Posterior vena cava (tissue), 2 donors: ENCODE results near the gene MFF. TPM values are rescaled to one million over a fixed set of nuclear protein-coding genes. Genes with fewer than 3 reads are reported as not detected.

Experiments used
- DNase-seq: peaks from one replicate; pipeline ENCODE4 v3.0.0-alpha.2; 2020; ENCODE audit warnings: low spot score
- intact Hi-C, 2 donors: fragments of 100-400 bp; cut with DNase I; formaldehyde crosslinking; loops; one replicate each; pipeline versions ENCODE4 v1.14.1 to v1.14.2; 2022 to 2023
- total RNA-seq, 2 donors: library from RNA; stranded (reverse); fragmentation: NEBNext Ultra II Directional; extraction: Animal tissue kit (Norgen Biotek cat#: 25700); gene quantifications; one replicate each; pipeline ENCODE4 v1.2.1, GENCODE V29; 2021
- donor health status: DM: yes; HTN: yes; CAD: no.
- donor health status: DM: yes; HTN: yes; CAD: no.

The MFF gene
- total RNA-seq, 2 donors from 2014 or later = 52.2 to 55.2 TPM

DNA sequence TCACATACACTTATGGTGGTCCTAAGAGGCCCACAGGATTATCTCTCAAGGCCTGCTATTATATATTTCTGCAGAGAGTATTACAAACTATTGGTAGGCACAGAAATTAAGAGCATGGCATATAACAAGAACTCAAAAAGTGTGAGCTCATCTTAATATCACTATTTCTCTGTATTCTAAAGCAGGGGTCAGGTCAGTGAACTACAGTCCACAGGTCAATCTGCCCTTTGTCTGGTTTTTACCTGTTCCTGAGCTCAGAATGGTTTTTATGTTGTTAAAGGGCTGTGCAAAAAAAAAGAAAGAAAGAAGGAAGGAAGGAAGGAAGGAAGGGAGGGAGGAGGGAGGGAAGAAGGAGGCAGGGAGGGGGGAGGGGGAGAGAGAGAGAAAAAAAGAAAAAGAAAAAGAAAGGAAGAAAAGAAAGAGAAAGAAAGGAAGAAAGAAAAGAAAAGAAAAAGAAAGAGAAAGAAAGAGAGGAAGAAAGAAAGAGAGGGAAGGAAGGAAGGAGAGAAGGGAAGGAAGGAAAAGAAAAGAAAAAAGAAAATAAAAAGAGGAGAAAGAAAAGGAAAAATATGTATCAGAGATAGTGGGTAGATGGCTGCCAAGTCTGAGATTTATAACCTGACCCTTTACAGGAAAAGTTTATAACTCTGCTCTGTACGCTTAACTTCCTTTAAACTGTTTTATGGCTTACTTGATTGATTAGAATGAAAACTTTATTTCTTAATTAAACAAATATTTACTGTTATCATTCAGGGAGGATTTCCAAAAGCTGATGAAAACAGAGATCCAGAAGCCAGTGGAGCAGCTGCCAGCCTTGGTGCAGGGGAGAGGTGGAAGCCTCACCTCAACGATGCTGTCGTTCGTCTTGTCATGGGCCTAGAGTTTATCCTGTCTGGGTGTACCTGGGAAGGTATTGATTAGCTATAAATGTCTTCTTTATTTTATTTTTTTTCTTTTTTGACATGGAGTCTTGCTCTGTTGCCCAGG lies 73.9 kb downstream of the MFF start:
- no peak for DNase-seq
- intact Hi-C loops = no loop called here

DNA sequence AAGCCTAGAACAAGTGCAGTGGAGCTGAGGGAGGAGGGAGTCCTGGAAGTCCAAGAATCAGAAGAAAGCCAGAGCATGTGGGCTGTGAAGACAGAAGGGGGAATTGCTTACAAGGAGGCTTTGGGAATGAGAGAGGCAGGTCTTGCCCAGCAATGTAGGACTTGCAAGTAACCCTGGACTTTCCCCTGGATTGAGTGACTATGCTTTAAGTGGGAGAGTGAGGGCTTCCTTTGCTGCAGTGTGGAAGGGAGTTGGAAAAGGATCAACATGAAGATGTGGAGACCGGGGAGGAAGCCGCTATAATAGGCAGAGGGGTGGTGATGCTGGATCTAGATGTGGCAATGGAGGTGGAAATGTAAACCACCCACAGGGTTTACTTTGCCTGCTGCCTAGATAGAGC lies 76.5 kb downstream of the MFF start:
- intact Hi-C loops = loop anchor here (10.0 kb wide), 3 partner anchors 73 to 363 kb away; partner anchors contain the start of gene AGFG1 (in 1 of the 2)
- DNase-seq = no peak

DNA sequence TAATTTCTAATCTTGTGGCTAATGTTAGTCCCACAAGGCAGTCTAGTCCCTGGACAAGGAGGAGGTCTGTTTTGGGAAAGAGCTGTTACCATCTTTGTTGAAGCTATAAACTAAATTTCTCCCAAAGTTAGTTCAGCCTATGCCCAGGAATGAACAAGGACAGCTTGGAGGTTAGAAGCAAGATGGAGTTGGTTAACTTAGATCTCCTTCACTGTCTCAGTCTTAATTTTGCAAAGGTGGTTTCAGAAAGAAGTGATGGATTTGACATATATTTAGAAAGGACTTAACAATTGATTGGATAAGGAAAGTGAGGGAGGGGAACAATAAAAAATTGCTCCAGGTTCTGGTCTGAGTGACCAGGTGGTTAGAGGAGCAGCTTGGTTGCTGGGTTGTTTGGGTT lies 77.3 kb downstream of the MFF start:
- DNase-seq = no peak
- intact Hi-C loops = loop anchor here (10.0 kb wide), 3 partner anchors 72 to 362 kb away; partner anchors contain the start of gene AGFG1 (in 1 of the 2)

DNA sequence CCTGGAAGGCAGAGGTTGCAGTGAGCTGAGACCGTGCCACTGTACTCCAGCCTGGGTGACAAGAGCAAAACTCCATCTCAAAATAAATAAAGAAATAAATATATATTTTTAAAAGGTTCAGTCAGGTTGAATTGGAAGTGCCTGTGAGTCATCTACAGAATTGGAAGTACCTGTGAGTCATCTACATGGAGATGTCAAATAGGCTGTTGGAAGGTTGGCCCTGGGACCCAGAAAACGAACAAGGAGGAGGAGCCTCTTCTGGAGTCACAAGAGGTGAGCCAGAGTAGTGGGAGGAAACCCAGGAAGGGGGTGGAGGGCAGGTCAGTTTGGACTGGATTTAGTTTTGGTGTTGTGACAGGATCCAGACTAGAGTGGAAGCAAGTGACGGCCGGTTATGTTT lies 77.9 kb downstream of the MFF start:
- intact Hi-C loops = loop anchor here (10.0 kb wide), 3 partner anchors 72 to 362 kb away; partner anchors contain the start of gene AGFG1 (in 1 of the 2)
- DNase-seq = no peak

DNA sequence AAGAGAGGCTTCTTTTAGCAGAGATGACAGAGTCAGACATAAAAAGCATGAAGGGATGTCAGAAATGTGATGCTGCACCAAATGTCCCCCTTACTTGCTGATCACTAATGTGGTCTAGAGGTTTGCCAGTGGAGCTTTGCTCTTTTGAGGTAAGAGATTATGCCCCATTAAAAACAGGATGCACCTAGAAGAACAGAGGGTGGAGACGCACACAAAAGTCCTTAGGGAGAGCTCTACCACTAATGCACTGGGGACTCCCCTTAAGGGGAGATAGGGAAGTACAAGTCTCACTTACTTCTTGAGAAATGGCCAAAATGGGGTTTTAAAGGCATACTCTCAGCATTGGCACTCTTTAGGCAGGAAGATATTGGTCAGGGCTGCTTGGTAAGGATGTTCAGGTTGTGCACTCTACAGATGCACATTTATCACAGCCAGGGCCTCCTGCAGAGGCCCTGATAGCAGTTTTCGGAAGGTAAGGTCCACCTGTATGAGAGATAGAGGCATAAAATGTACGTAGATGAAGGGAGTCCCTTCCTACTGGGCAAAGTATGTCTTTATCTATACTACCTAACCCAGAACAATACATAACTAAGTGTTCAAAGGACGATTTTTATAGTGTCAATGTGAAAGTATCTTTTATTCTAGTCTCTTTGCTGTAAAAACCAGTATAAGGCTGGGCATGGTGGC lies 79.7 kb downstream of the MFF start:
- intact Hi-C loops = loop anchor here (10.0 kb wide), 3 partner anchors 70 to 360 kb away; partner anchors contain the start of gene AGFG1 (in 1 of the 2)
- DNase-seq = no peak

DNA sequence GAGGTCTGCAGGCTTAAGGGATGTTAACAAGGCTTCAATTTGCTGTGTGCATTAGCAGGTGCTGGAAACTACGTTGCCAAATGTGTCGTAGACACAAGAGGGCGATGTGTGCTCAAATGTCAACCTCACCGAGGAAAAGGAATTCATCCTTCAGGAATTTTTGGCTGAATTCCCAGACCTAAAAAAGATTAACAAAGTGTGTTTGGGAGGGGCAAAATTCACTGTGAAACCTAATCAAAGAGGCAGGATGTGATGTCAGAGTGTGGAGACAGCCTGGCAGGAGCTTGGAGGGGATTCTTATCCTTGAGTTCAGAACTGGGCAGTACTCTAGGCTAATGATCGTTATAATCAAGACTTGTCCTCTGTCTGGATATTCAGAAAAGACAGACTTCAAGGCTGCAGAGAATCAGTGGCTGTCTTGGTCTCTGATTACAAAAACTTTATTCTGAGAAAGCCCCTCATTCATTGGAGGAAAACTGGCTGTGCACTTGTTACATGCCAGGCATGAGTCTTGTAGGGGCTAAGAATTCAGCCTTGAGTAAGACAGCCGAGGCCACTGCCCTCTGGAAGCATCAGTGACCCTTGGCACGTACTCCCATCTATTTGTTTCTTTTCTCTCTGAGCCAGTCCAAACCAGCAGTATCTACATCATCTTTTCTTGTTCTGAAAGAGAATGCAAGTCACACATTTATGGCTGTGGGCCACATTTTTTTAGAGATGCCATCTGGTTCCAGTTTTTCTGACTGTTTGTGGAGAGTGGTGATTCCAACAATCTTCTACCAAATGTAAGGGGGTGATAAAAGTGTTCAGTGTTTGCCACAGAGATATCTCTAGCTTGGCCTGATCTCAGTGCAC lies 81.4 kb downstream of the MFF start:
- intact Hi-C loops = loop anchor here (10.0 kb wide), 3 partner anchors 68 to 358 kb away; partner anchors contain the start of gene AGFG1 (in 1 of the 2)
- DNase-seq = no peak

Other genes with a start within 250 kb of the MFF start
- gene COL4A4, start 161.0 kb upstream of the MFF start, total RNA-seq = 1 to 10 TPM in 1 of 2 donors, under 1 TPM in 1; 0.93 to 3.0 TPM
- gene COL4A3, start 160.6 kb upstream of the MFF start, total RNA-seq = under 1 TPM; 0.42 to 0.76 TPM
- gene TM4SF20, start 54.1 kb downstream of the MFF start, total RNA-seq = under 1 TPM in 1 of 2 donors, not detected in 1; 0.10 TPM
- not detected for gene SCYGR1, start 62.7 kb downstream of the MFF start, total RNA-seq
- 10 to 100 TPM; 82.8 to 85.5 TPM for gene AGFG1, start 146.9 kb downstream of the MFF start, total RNA-seq